ENCODE data around the gene PFKFB4. TPM values are rescaled to one million over a fixed set of nuclear protein-coding genes. Genes with fewer than 3 reads are reported as not detected.
A peak's percentile ranks its signal among the peaks of the same experiment; 100 is the strongest.

PFKFB4 gene
- total and polyA plus RNA-seq, 2 of the 8 experiments (the other 6 are each of a cell fraction or from before 2014, with no cell fraction given), result 10.7 to 20.1 TPM

GRCh38 chr3:48472673-48472922, 84.0 kb downstream of the PFKFB4 start:
- Histone ChIP-seq H3K56ac (replicated peaks; ENCODE audit: insufficient read length, low read depth, low read length) (peak overlapping the region; percentile 74), H3K4me3 (ENCODE audit: extremely low read depth in 1 of 4, insufficient read depth in 2 of 4, low read depth in 3 of 4, low read length in 4 of 4) (peak overlapping the region; percentile 54 to 79 (median 69)), H3K27me3 (replicated peaks in 1 of 4; ENCODE audit: control insufficient read depth in 3 of 4, extremely low read depth in 1 of 4, insufficient read depth in 3 of 4, low read length in 3 of 4) (no peaks in the 10 kb centered on the region), H4K8ac (ENCODE audit: extremely low read depth, insufficient read depth, low read length) (peak overlapping the region; percentile 91), H3K9ac (replicated peaks in 1 of 4; ENCODE audit: extremely low read depth in 1 of 4, low read depth in 3 of 4, low read length in 3 of 4) (peak overlapping the region in 3 of 4 experiments; percentile 81 to 87 (median 82); a peak in 6 of 7 replicates), H3K4me1 (replicated peaks in 1 of 4; ENCODE audit: control insufficient read depth in 3 of 4, insufficient read depth in 4 of 4, low read length in 3 of 4) (peaks cover 0 to 28% (median 19%) of the 10 kb centered on the region in 4 experiments; a peak in 6 of 7 replicates), H2AK5ac (ENCODE audit: low read depth, low read length) (peak overlapping the region; percentile 98), H3K23me2 (ENCODE audit: low read depth, low read length) (peaks cover 6% of the 10 kb centered on the region), H2BK20ac (ENCODE audit: low read length) (0 out of 2 replicates have a peak overlapping the region, but pooled peaks have one; percentile 32), H2BK5ac (ENCODE audit: low read depth, low read length) (peak overlapping the region; percentile 100), H2BK15ac (ENCODE audit: low read length) (0 out of 2 replicates have a peak overlapping the region, but pooled peaks have one; percentile 61), H3K18ac (ENCODE audit: extremely low read depth, low read length) (peak overlapping the region; percentile 96), H3K9me3 (ENCODE audit: insufficient read depth in 2 of 2, low read depth in 1 of 2, low read length in 1 of 2) (no peaks in the 10 kb centered on the region), H3K4ac (replicated peaks; ENCODE audit: insufficient read length, low read depth, low read length) (peak overlapping the region; percentile 63), H4K91ac (replicated peaks; ENCODE audit: insufficient read length, low read length) (peak overlapping the region; percentile 99), H4K20me1 (replicated peaks in 1 of 2; ENCODE audit: control insufficient read depth in 1 of 2, insufficient read depth in 2 of 2, low read length in 2 of 2) (peaks cover 0 to 4% of the 10 kb centered on the region in 2 experiments), H3K23ac (ENCODE audit: insufficient read length) (no peak overlapping the region), H2AFZ (ENCODE audit: low read length) (peak overlapping the region; percentile 28; the same call in 1 of the 2 replicates), H3K36me3 (ENCODE audit: control insufficient read depth in 2 of 4, insufficient read depth in 4 of 4, low read length in 3 of 4) (peaks cover 3 to 25% (median 7%) of the 10 kb centered on the region in 4 experiments; a peak in 7 of 8 replicates), H3K27ac (ENCODE audit: low read depth, low read length) (peak overlapping the region; percentile 97), H3K79me2 (ENCODE audit: control insufficient read depth in 1 of 2, insufficient read depth in 2 of 2, low read length in 2 of 2) (peaks cover 0 to 22% of the 10 kb centered on the region in 2 experiments; a peak in 2 of 4 replicates), H3K4me2 (ENCODE audit: insufficient read depth in 1 of 2, low read depth in 2 of 2, low read length in 2 of 2) (peak overlapping the region; percentile 91 to 97), H4K5ac (ENCODE audit: insufficient read length, low read depth, low read length) (peak overlapping the region; percentile 82), H2BK12ac (ENCODE audit: low read depth, low read length) (peak overlapping the region; percentile 100), H2BK120ac (replicated peaks; ENCODE audit: low read depth, low read length) (peak overlapping the region; percentile 68), H3K14ac (ENCODE audit: insufficient read length) (no peak overlapping the region), H3K79me1 (ENCODE audit: low read depth, low read length) (peaks cover 10% of the 10 kb centered on the region)
- peak in 1 of 2 experiments; percentile 25 for DNase-seq (ENCODE audit: low read depth in 1 of 2, low spot score in 2 of 2)
- FAIRE-seq, result no peak
- peak; percentile 59; the same call in 1 of the 2 replicates for TF ChIP-seq POLR2AphosphoS5 (IDR thresholded peaks at IDR 0.05; ENCODE audit: low read depth, low read length)
- no peak for TF ChIP-seq TBP (IDR thresholded peaks at IDR 0.05; ENCODE audit: low read depth, low read length)
- ChIA-PET POLR2A (ENCODE audit: partially characterized antibody) (interaction anchor here (0.6 to 7.6 kb wide), 17 partner anchors 9 to 201 kb away, joined by 3 to 83 read pairs (median 10); partner anchors contain the start of genes ATRIP, CCDC51, PFKFB4 and PLXNB1), CTCF (ENCODE audit: partially characterized antibody) (interaction anchor here (0.7 to 21.5 kb wide), 20 partner anchors 8 to 232 kb away, joined by 3 to 251 read pairs (median 4); partner anchors contain the start of gene SHISA5)
- WGBS, 2 experiments (ENCODE audit: extremely low coverage in 1 of 2, insufficient coverage in 1 of 2, insufficient read length in 1 of 2, insufficient replicate concordance in 2 of 2, low coverage in 1 of 2, low lambda C conversion rate in 2 of 2, missing lambda C conversion rate in 1 of 2), result 19% methylated on average over 5 of the region's 5 CpGs; no CpG with 5 or more reads in 1 of the 2 experiments

Measured in H1 (cell line).